ENCODE results near the gene GLYATL3. TPM values are rescaled to one million over a fixed set of nuclear protein-coding genes. Genes with fewer than 3 reads are reported as not detected.

GLYATL3 gene
- total RNA-seq, 1 donor, result not detected

- DNase-seq (ENCODE audit: low read depth), result no peak
- H3K4me3 ChIP-seq (ENCODE audit: low read depth, low read length), result no peak overlapping the region
- no peak for TF ChIP-seq CTCF (IDR thresholded peaks at IDR 0.05; ENCODE audit: insufficient read depth, low read depth, low read length)
Measured at GRCh38 chr6:49522710-49523593, 23.2 kb downstream of the GLYATL3 start.

- DNase-seq (ENCODE audit: low read depth), result no peak
- no peak for TF ChIP-seq CTCF (IDR thresholded peaks at IDR 0.05; ENCODE audit: insufficient read depth, low read depth, low read length)
- H3K4me3 ChIP-seq (ENCODE audit: low read depth, low read length), result no peak overlapping the region
Measured at GRCh38 chr6:49523901-49524300, 24.2 kb downstream of the GLYATL3 start.

- H3K4me3 ChIP-seq (ENCODE audit: low read depth, low read length), result no peak overlapping the region
- DNase-seq (ENCODE audit: low read depth), result no peak
- no peak for TF ChIP-seq CTCF (IDR thresholded peaks at IDR 0.05; ENCODE audit: insufficient read depth, low read depth, low read length)
Measured at GRCh38 chr6:49524541-49524940, 24.8 kb downstream of the GLYATL3 start.

GRCh38 chr6:49526598-49526997 is 26.9 kb downstream of the GLYATL3 start:
- no peak for TF ChIP-seq CTCF (IDR thresholded peaks at IDR 0.05; ENCODE audit: insufficient read depth, low read depth, low read length)

DNA sequence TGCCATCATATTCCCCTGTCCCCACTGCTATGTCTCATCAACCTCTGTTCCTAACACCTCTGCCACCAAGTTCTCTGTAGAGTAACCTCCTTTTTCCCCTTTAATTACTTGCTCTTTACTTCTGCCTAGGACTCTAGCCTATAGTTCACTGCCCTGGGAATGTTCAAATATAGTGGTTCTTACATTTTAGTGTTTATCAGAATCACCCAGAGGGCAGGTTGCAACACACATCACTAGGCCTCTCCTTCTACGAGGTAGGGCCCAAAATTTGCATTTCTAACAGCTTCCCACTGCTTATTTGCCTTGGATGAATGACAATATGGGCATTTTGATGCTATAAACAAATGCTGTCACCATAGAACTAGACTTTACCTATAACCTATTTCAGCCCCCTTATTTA is 27.6 kb downstream of the GLYATL3 start:
- DNase-seq (ENCODE audit: low read depth), result no peak
- H3K4me3 ChIP-seq (ENCODE audit: low read depth, low read length), result no peak overlapping the region
- TF ChIP-seq CTCF (IDR thresholded peaks at IDR 0.05; ENCODE audit: insufficient read depth, low read depth, low read length), result no peak

More at GRCh38 chr6:49526598-49526997, 26.9 kb downstream of the GLYATL3 start:
- no peak for DNase-seq (ENCODE audit: low read depth)
- no peak overlapping the region for H3K4me3 ChIP-seq (ENCODE audit: low read depth, low read length)

- no peak for TF ChIP-seq CTCF (IDR thresholded peaks at IDR 0.05; ENCODE audit: insufficient read depth, low read depth, low read length)
- no peak for DNase-seq (ENCODE audit: low read depth)
- no peak overlapping the region for H3K4me3 ChIP-seq (ENCODE audit: low read depth, low read length)
Measured at GRCh38 chr6:49528571-49528970, 28.8 kb downstream of the GLYATL3 start.

Data from fibroblast of villous mesenchyme (primary cell).